D341Med (cell line): ENCODE results near the gene CYB561D1.

Experiments used
- DNase-seq: peaks from one replicate; pipeline ENCODE4 v3.0.0; 2012; ENCODE audit warnings: low spot score

Gene CYB561D1

DNA sequence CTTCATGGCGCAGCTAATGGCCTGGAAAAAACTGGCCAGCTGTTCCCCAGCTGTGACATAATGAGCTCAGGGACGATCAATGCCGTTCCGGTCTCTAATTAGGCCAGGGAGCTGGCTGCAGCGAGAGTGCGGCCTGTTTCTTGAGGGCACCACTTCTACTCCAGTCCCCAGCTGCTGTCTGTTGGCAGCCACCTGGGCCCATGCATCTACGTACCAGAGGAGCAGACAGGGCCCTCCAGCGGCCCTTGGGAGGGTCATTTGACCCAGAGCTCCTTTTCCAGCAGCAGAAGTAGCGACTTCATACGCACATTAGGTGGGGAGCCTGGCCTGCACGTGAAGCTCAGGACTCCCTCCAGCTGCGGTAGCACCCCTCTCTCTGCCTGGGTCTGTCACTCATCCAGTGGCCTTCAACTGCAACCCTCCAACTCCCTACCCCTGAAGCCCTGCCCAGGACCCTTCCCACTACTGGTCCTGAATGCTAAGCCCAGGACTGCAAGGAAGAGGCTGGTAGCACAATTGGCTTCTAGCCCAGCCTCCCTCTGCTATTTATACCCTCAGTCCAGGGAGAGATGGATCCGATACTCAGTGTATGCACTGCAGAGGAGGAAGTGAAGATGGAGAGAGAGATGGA is 36.7 kb downstream of the CYB561D1 start:
- no peak for DNase-seq

DNA sequence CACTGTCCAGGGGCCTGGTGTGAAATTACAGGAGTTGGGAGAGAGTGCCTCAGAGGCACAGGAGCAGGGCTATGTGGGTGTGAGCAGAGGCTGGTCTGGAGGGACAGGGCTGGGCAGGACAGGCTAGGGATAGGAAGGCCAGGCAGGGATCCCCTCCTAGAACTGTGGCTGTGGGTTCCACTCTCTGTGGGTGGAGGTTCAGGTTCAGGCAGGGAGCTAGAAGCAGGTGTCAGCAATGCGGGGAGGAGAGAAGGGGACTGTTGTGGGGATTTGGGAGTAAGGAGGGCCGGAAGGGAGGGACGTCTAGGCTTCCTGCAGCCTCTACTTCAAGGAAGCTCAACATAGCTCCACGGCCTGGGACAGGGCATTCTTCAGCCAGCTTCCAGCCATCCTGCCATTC is 37.5 kb downstream of the CYB561D1 start:
- DNase-seq: no peak

DNA sequence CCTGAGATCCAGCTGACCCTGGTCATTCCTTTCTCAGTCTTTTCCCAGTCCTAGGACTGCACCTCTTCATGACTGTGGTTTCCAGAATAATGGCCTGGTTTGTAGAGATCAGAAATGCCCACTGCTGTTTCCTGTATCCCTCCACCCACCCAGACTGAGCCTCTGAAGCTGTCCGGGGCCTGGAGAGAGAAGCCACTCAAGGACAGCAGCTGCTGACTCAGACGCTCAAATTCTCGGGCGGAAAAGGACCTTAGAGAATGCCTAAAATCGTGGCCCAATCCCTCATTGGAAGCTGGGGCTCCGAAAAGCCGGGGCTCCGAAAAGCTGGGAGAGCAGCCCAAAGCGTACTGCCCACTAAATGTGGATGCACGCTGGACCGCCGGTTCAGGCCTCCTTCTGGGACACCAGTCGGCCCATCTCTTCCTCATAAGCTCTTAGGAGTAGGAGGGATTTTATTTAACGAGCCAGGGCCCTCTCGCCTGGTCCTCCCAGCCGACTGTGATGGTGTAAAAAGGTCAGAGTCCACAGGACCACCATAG is 38.0 kb downstream of the CYB561D1 start:
- DNase-seq: no peak

DNA sequence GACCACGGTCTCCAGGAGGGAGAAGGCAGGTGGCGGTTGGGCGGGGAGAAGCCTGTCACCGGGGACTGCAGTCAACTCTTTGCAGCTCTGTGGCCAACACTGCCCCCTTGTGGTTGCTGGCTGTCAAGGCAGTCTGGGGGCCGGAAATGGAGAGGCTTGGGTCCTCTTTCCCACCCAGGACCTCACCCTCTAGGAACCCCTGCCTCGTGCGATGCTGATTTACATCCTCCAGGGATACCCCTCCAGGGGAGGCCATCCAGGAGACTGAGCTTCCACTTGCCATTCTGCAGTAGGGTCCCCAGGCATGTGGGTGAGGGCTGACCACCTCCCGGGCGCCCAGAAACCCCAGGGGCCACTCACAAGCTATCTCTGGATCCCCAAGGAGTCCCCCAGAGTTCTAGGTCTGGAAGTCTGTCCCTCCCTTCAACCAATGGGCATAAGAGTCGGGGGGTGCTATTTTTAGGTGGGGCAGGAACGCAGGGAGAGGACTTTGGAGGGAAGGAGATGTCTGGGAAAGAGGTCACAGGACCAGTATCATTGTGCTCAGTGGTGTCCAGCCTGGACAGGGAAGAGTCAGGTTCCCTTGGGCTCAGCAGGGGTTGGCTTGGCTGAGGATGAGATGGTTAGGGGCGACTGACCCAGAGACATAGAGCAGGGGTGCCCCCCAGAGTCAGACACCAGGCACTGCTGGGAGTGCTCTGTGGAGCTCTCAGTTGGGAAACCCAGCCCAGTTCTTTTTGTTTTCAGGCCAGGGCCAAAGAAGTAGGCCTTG is 38.7 kb downstream of the CYB561D1 start:
- DNase-seq: peak; percentile 89

DNA sequence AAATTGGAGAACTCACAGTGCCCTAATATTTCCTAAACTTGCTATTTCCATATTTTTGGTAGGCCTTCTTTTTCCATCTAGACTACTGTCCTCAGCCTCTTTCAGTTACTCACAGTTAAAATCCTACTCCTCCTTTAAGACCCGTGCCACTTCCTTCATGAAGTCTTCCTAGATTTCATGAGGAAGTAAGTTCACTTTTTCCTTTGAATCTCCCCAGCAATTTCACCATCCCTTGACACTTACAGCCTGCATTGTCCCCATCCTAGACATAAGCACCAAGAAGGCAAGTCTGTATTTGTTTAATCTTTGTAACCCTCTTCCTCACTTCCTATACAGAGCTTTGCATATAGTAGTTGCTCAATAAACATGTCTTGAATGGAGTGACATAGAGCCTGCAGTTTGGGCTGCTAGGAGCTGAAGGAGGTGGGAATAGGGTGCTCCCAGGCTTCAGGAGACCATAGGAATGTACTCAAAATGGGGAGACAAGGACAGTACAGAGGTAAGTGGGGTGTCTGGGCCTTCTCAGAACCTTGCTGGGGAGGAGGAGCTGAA is 40.5 kb downstream of the CYB561D1 start:
- no peak for DNase-seq

DNA sequence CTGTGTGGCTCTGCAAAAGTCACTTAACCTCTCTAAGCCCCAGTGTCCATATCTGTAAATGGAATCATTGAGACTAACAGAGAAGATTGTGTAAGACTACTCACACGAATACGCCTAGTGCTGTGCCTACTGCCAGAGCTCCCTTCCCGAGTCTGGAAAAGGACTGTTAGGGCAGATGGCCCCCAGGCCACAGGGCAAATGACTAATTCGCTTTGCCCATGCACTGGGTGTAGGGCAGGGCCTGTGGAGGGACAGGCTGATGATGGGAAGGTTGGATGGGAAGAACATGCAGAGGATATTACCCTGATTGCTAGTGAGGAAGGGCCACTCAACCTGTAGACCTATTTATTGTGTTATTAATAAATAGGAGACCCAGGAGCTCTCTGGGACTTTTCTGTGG is 41.6 kb downstream of the CYB561D1 start:
- no peak for DNase-seq

DNA sequence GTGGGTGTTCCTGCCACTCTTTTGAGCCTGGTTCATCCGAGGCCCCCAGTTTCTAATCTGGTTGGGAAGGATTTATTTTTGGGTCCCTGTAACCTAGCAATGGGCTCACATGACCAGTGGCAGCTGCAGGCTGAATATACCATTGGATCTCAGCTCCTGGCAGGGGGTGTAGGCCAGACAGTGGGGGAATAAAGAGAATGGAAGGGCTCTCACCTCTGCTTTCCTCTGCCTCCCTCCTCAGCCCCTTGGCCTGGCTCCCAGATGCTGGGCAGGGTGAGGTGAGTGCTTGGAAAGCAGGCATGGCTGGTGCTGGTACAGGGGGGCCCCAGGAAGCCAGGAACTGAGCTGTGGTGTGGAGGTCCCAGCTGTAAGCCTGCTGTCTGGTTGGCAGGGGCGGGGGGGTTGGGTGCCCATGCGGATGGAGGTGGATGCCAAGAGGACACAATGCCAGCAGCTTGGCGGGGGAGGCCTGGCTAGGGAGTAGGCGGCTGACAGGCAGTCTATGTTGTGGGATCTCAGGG is 42.1 kb downstream of the CYB561D1 start:
- no peak for DNase-seq

DNA sequence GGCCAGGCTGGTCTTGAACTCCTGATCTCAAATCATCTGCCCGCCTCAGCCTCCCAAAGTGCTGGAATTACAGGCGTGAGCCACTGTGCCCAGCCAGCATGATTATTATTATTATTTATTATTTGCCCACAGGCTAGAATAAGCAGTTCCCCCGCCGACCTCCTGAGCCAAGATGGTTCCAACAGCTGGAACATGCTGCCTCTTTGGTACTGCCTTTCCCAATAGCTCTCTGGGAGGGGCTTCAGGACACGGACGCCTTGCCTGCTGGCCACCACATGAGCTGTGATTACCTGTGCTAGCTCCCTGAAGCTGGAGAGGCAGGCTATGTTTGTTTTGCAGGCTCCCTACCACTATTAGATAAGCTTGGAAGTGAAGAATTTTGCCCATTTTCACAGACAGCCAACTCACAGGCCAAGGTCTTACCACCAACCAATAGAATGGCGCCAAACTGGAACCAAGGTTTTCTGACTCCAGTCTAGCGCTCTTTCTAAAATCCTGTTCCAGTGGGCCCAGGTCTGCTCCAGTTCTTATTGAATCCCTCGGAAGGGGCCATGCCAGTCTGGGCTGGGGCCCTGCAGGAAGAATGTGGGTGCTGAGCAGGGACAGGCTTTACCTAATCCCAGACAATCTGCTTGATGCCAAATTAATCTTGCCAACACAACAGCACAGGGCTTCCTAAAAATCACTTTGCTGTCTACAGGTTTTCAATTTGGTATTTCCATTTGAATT is 43.7 kb downstream of the CYB561D1 start:
- peak; percentile 62 for DNase-seq

DNA sequence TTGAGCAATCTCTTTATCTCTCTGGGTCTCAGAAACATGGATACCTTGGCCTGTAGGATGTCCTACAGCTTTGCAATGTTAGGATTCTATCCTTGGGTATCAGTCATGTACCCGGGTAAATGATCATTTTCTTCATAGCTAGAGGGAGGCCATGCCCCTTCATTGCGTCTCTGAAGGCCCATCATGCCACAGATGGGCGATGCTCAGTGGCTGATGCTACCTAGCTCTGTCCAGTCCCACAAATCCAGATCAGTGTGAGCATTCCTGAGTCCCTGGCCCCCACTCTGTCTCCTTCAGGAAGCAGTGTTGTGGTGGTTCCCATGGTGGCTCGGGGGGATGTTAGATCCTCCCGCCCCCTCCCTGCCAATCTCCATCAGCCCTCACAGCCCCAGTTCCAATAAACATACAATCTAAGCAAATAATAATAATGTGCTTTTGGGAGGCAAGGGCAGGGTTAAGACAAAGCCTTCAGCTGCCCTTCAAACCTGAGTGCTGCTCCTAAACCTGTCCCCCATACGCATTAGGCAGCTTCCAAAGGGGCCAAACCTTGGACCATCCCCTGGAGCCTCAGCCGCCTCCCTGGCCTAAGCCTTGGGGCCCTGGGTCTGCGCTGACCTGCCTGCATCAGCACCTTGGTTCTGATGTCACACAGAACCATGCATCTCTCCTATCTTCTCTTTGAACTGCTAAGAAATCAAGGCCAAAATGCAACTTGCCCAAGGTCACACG is 45.1 kb downstream of the CYB561D1 start:
- no peak for DNase-seq

DNA sequence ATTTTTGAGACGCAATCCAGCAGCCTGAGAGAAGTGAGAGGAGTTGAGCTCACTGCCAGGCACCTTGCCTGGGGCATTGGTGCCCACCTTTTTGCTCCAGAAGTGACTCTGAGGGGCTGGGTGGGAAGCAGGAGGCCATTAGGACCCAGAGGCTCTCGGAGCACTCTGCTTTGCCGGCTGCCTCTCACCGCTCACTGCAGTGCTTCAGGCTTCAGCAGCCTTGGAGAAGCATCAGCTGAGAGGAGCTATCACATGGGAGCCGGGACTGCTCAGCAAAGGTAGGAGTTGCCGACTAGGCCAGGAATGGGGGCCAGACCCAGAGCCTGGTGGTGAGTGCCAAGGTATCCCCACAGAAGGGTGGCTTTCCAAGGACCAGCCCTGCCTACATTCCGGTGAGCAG is 45.8 kb downstream of the CYB561D1 start, which contains the start of gene GPR61:
TSS of gene GPR61 (plus strand) at position 197 of the 400 bp plus-strand sequence. CDS start 3,151 bp downstream, outside the sequence.
- DNase-seq: no peak

DNA sequence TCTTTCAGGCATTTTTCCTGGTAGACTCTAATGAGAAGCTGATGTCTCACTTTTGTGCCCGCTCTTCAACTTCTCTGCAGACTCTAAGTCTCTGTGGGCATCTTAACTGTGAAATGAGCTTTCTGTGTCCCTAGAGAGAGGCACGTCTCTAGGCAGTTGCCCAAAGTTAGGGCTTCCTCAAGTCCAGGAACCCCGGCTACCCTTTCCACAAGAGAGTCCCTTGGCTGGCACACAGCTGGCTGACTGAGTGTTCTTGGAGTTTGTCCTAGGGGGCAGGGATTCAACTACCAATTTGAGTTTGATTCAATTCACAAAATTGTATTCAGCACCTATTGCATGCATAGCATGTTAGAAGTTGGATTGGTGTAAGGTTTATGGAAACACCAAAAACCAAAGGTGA is 47.2 kb downstream of the CYB561D1 start:
- no peak for DNase-seq

DNA sequence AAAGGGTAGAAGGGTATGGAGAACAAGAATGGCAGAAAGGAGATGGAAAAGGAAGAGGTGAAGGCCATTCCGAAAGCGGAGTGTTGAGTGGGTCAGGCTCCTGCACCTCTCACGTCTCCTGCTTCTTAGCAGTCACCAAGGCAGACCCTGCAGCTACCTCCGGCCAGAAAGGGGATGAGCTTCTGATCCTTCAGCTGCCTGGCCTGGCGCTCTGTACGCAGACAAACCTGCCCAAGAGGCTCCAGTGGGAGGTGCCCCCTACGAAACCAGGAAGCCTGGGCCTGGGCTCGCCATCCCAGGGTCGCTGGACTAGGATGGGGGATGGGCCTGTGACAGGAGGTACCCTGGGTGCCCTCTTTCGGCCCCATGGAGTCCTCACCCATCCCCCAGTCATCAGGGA is 48.8 kb downstream of the CYB561D1 start:
- DNase-seq: no peak

DNA sequence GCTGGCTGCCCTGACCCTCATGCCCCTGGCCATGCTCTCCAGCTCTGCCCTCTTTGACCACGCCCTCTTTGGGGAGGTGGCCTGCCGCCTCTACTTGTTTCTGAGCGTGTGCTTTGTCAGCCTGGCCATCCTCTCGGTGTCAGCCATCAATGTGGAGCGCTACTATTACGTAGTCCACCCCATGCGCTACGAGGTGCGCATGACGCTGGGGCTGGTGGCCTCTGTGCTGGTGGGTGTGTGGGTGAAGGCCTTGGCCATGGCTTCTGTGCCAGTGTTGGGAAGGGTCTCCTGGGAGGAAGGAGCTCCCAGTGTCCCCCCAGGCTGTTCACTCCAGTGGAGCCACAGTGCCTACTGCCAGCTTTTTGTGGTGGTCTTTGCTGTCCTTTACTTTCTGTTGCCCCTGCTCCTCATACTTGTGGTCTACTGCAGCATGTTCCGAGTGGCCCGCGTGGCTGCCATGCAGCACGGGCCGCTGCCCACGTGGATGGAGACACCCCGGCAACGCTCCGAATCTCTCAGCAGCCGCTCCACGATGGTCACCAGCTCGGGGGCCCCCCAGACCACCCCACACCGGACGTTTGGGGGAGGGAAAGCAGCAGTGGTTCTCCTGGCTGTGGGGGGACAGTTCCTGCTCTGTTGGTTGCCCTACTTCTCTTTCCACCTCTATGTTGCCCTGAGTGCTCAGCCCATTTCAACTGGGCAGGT is 49.5 kb downstream of the CYB561D1 start:
- no peak for DNase-seq

DNA sequence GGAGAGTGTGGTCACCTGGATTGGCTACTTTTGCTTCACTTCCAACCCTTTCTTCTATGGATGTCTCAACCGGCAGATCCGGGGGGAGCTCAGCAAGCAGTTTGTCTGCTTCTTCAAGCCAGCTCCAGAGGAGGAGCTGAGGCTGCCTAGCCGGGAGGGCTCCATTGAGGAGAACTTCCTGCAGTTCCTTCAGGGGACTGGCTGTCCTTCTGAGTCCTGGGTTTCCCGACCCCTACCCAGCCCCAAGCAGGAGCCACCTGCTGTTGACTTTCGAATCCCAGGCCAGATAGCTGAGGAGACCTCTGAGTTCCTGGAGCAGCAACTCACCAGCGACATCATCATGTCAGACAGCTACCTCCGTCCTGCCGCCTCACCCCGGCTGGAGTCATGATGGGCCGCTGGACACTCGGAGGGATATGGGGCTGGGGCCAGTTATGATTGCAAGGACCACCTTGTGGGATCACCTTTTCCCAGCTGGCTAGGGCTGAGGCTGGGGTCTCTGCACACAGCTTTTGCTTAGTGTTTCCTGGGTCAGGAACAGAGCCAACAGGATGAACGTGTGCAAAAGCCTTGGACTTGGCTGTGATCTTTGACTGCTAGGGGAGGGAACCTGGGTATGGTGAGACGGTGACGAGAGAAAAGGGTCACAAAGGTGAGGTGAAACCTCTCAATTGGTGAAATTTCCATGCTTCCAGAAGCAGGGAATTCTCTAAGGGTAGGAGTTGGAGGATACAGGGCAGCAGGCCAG is 50.3 kb downstream of the CYB561D1 start:
- no peak for DNase-seq

DNA sequence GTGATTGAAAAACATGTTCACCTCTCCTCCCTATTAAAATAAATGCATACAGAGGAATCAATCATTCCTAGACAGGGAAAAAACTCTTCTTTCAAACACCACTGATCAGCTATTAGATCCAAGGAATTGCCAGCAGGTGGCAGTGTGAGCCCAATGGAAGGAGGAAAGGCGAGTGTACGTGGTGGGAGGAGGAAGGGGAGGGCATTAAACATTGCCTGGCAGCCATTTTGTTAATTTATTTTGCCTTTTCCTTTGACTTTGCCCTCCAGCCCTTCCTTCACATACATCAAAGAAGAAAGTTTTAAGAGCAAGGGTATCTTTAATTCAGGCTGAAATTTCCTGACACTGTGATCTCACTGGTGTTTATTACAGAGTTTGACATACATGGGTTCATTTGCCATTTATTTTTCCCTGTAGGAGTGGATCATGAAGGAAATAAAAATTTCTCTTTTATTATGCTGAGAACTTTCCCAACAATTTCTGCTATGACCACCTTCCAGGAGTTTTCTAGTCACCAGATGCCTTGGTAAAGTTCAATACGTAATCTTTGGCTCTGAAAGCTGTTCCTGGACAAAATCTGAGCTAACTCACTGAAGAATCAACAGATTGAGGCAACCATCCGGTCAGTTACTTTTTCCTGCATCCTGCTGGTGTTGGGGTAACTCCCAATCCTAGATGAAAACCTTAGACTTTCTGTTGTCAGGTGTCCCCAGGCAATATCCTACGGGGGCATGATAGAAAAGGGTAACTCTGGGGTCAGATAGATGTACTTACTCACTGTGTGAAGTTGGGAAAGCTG is 52.6 kb downstream of the CYB561D1 start:
- peak; percentile 82 for DNase-seq

DNA sequence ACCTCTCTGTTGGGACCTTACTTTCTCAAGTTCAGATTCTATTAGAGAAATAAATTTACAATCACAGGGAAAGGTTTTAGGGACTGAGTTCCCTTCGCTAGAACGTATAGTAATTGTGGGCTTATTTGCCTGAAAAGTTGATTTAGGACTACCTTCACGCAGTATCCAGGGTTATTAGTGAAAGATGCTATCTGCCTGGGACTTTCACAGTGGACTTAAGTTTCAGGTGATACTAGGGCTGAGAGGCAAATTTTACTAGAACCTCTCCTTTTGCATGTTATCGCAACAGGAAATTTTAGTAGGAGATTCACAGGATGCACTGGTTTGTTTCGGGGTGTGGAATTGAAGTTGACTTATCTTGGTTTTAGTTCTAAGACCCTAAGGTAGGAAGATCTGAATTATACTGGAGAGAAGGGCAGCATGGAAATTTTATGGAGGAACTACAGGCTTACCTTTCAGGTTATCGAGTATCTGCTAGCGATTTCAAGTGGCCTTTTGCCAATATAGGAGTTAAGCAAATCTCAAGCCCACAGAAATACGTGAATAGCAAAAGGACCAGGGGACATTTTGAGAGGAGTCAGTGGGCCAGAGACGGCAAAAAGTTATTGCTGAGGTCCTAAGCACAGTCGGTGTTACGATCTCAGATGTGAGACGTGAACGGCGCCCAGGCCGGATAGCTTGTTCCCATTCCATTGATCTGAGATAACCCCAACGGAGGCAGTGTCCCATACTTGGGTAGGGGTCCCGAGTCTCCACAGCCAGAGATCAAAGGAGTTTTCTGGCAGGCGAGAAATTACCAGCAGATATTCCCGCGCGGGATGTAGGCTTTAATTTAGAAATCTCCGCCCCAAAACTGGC is 53.8 kb downstream of the CYB561D1 start:
- DNase-seq: no peak

DNA sequence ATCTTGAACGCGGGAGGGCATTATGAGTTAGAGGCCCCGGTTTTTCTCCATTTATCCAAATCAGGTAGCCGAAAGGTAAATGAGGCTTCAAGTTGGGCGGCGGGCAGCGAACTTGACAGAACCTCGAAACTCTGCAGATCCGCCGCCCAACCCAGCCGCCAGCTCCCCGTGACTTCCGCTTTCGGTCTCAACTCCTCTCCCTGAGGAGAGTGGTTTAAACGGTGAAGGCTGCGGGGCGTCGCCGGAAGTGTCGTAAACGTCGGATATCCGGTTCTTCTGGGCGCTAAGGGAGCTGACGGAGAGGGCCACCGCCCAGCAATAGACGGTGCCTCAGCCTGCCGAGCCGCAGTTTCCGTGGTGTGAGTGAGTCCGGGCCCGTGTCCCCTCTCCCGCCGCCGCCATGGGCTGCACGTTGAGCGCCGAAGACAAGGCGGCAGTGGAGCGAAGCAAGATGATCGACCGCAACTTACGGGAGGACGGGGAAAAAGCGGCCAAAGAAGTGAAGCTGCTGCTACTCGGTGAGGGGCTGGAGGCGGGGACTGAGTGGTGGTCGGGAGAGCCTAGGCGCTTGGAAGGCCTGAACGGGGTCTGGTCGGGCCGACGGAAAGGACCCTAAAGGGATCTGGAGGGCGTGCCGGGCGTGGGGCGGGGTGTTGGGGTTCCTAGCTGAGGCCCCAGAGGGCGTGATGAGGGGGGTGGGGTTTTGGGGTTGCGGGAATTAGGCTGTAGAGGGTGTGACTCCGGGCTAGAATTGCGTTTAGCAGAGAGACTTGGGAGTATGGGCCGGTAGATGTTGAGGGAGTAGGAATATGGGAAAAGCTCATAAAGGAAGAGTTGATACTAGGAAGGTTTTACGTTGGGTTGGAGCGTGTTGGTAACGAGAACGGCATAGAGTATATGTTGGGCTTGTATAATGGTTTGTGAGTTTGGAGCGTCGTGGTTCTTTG is 54.7 kb downstream of the CYB561D1 start, which contains the start of gene GNAI3:
TSS of gene GNAI3 (plus strand) at position 295 of the 947 bp plus-strand sequence. CDS start at position 401, 106 bp downstream.
- DNase-seq: peak; percentile 89
